Skeletal muscle satellite cell (primary cell): ENCODE results near the gene HMCN1. TPM values are rescaled to one million over a fixed set of nuclear protein-coding genes. Genes with fewer than 3 reads are reported as not detected.

Experiments used
- H3K27me3 ChIP-seq: 2 replicates; pipeline ENCODE4 v1.7.0; 2013; ENCODE audit warnings: low read length; ENCODE audit not compliant: control insufficient read depth, insufficient read depth
- H3K36me3 ChIP-seq: 2 replicates; pipeline ENCODE4 v1.7.0; 2013; ENCODE audit warnings: mild to moderate bottlenecking, control low read depth, low read length; ENCODE audit not compliant: insufficient read depth
- H3K4me1 ChIP-seq: 2 replicates; pipeline ENCODE4 v1.7.0; 2013; ENCODE audit warnings: low read length; ENCODE audit not compliant: control insufficient read depth, insufficient read depth
- H3K4me2 ChIP-seq: 2 replicates; pipeline ENCODE4 v1.7.0; 2013; ENCODE audit warnings: mild to moderate bottlenecking, low read length
- H3K4me3 ChIP-seq: 2 replicates; pipeline ENCODE4 v1.7.0; 2013; ENCODE audit warnings: low read length
- H3K9ac ChIP-seq: 2 replicates; pipeline ENCODE4 v1.7.0; 2013; ENCODE audit warnings: mild to moderate bottlenecking, low read depth, low read length, moderate library complexity
- H3K9me3 ChIP-seq: replicated peaks from 2 replicates; pipeline ENCODE4 v1.7.0; 2013; ENCODE audit warnings: mild to moderate bottlenecking, control low read depth, low read length
- total RNA-seq: library from RNA; depleted of rRNA; stranded (reverse); fragments of >200 nt; gene quantifications from 2 replicates; pipeline ENCODE4 v1.2.3, GENCODE V29; 2012; rRNA removed

HMCN1 gene
- 16.5 and 19.2 TPM in 2 replicates for total RNA-seq

DNA sequence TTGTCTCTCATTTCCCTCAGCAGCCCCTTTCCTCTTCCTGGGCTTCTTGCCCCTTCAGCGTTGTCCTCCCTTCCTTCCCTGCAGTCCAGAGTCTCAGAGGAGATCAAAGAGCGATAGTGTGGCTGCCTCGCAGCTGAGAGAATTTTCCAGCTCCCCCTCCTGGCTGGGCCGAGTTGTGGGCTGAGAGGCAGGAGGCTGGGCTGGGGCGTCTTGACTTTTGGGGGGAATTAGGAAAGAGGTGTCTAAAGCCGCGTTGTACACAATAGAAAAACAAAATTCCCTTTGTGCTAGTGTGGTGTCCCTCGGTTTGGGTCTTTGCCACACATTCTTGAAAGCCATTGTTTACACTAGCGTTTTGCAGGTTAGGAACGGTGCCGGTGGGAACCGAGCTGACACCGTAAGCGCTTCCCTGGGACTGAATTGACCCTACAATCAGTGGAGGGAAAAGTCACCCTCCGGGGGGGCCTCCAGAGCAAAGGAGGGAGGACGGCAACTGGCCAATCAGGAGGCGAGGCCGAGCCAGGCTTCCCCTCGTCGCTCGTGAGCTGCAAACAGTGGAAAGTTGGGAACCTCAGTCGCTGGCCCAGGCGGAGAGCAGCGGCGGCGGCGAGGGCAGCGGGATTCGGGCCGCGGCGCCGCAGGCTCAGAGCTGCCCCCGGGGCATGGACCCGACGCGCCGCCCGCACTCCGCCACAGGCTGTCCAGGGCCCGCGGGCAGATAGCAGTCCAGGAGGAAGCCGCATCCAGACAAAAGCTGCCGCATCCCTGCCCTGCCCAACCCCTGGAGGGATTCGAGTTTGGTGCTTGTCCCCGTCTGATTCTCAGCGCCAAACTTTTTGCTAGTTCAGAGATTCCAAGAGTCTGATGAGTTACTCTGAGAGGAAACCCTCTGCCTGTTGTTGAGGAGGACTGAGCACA lies at the start of gene HMCN1:
HMCN1 (plus strand) TSS at position 574 of the 918 bp plus-strand sequence. CDS start 389 bp downstream, outside the sequence.
- Histone ChIP-seq H3K4me3 (peak within 1 kb of the TSS; percentile 77), H3K9ac (peak within 1 kb of the TSS; percentile 54), H3K4me2 (peak within 1 kb of the TSS; percentile 97), H3K4me1 (peaks cover 11% of the 10 kb centered on the region), H3K36me3 (no peaks in the 10 kb centered on the region), H3K9me3 (no peaks in the 10 kb centered on the region), H3K27me3 (no peaks in the 10 kb centered on the region)

DNA sequence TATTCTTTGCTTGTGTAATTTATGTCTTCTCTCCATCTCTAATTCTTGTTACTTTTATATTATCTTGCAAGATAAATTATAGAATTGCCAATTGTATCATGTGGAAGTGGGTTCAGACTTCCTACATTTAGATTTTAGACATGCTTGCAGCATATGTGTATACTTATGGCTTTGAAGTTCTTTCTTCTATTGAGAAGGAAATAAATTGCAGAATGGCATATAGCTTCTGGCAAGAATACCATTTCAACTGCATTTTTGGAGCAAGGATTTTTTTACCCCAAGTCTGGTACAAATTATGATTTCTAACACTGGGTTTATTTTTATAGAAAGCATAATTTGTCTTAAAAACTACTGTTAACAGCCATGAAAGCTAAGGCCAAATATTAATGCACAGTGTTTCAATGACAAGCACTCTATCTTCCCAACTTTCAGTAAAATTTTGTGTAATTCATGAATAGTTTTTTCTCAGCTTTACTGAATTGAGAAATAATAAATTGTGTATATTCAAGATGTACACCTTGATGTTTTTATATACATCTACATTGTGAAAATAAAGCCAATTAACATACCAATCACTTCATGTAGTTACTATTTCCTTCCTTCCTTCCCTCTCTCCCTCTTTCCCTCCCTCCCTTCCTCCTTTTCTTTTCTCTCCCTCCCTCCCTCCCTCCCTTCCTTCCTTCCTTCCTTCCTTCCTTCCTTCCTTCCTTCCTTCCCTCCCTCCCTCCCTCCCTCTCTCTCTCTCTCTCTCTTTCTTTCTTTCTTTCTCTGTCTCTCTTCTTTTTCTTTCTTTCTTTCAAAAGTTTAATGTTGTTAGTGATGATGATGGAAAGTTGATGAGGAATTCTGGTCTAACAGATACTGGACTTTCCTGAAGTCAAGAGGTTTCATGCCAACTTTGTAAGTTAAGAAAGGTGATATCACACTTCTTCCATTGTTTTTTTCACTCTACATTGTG lies 47.1 kb upstream of the HMCN1 start:
- H3K9me3 ChIP-seq = no peaks in the 10 kb centered on the region
- H3K9ac ChIP-seq = no peak overlapping the region
- H3K4me3 ChIP-seq = no peak overlapping the region
- H3K36me3 ChIP-seq = no peaks in the 10 kb centered on the region
- H3K4me2 ChIP-seq = no peak overlapping the region
- no peaks in the 10 kb centered on the region for H3K4me1 ChIP-seq
- no peaks in the 10 kb centered on the region for H3K27me3 ChIP-seq

DNA sequence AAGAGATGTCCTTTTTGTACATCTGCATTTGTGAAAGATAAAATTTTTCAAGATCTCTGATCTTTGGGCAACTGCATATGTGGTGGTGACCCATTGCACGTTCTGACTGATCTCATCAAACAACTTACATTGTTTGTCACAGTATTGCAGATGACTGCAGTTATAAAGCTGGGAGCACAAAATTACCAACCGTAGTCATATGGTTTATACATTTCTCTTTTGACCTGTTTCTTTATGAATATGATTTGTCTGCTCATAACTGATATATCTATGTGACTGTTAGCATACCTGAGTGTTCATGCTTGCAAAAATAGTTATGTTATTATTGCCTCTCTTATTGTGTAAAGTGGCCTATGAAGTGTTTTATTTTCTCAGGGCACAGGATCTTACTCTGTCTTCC lies 43.7 kb upstream of the HMCN1 start:
- Histone ChIP-seq H3K4me2 (no peak overlapping the region), H3K9ac (no peak overlapping the region), H3K36me3 (no peaks in the 10 kb centered on the region), H3K27me3 (no peaks in the 10 kb centered on the region), H3K9me3 (no peaks in the 10 kb centered on the region), H3K4me3 (no peak overlapping the region), H3K4me1 (no peaks in the 10 kb centered on the region)

DNA sequence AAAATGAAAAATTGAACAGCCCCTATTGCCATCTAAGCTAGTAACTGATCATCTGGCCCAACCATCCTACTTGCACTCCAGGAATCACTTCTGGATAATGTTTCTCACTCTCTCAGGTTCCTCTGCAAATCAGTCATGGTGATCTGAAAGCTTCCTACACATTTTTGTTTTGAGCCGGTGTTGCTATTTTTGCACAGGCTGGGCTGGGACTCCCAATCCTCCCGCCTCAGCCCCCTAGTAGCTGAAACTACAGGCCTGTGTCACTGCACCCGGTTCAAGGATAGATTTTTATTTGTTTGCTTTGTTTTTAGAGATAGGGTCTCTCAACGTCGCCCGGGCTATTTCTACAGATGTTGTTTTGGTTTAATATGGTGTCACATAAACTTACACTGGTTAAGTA lies 40.5 kb upstream of the HMCN1 start:
- H3K9ac ChIP-seq = no peak overlapping the region
- no peaks in the 10 kb centered on the region for H3K4me1 ChIP-seq
- H3K4me3 ChIP-seq = no peak overlapping the region
- no peaks in the 10 kb centered on the region for H3K9me3 ChIP-seq
- no peak overlapping the region for H3K4me2 ChIP-seq
- H3K27me3 ChIP-seq = no peaks in the 10 kb centered on the region
- H3K36me3 ChIP-seq = no peaks in the 10 kb centered on the region

DNA sequence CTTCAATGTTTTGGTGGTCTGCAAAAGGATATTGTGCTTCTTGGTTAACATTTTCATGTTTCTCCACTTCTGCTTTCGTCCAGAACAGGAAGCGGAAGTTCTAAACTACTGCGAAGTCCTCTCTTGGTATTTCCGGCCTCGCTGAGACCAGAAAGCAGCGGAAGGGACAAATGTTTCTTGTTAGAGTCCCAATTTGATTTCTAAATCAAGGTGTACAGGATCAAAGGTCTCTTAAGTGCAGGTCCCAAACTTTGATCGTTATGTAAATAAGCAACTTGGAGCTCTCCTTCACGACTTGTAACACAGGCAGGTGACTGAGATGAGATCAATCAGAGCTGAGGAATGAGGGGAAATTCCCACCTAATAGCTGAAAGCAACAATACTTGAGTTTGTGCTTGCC lies 40.1 kb upstream of the HMCN1 start:
- no peaks in the 10 kb centered on the region for H3K4me1 ChIP-seq
- H3K36me3 ChIP-seq = no peaks in the 10 kb centered on the region
- no peaks in the 10 kb centered on the region for H3K9me3 ChIP-seq
- no peaks in the 10 kb centered on the region for H3K27me3 ChIP-seq
- no peak overlapping the region for H3K9ac ChIP-seq
- no peak overlapping the region for H3K4me3 ChIP-seq
- no peak overlapping the region for H3K4me2 ChIP-seq

DNA sequence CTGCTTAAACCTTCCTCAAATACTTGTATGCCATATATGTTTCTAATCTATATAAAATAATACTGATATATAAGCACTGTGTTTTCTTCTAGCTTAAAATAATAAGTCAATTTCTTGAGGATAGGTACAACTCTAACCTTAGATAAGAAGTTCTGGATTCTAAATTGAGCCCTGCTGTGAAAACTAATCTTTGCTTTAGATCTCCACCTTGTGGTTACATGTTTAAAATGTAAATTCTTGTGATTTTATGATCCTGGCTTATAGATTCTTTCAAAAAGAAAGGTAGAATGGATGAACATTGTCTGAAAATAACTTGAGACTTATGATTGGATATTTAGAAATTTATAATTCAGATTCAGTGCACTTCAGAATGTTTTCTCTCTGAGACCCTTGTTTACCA lies 38.9 kb upstream of the HMCN1 start:
- Histone ChIP-seq H3K27me3 (no peaks in the 10 kb centered on the region), H3K9ac (no peak overlapping the region), H3K36me3 (no peaks in the 10 kb centered on the region), H3K4me3 (no peak overlapping the region), H3K9me3 (no peaks in the 10 kb centered on the region), H3K4me2 (no peak overlapping the region), H3K4me1 (no peaks in the 10 kb centered on the region)

DNA sequence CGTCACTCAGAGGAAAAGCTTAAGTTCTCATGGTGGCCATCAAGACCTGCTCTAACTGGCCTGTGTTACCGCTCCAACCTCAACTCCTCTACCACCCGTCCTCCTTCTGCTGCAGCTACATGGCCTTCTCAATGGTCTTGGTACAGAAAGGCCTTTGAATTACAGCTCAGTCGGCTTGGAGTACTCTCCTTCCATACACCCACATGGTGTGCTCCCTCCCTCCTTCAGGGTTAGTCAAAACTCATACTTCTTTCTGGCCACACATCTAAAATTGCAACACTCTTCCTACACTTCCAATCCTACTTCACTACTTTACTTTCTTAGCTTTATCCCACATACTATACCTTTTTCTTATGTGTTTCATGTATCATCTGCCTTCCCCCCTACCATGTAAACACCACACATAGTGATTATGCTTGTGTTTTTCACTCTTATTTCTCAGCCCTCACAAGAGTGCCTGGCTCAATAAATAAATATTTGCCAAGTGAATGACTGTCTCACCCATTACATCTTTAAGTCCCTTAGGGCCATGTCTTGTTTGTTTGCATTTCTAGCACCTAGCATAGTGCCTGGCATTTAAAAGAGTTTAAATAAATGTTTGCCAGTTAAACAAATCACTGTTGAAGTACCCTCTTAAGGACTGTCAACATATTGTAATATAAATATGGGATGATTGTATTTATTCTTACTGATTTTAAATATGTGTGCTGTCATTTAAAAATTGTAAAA lies 37.6 kb upstream of the HMCN1 start:
- H3K9me3 ChIP-seq = no peaks in the 10 kb centered on the region
- no peak overlapping the region for H3K4me2 ChIP-seq
- no peaks in the 10 kb centered on the region for H3K4me1 ChIP-seq
- no peaks in the 10 kb centered on the region for H3K27me3 ChIP-seq
- H3K36me3 ChIP-seq = no peaks in the 10 kb centered on the region
- no peak overlapping the region for H3K4me3 ChIP-seq
- H3K9ac ChIP-seq = no peak overlapping the region

DNA sequence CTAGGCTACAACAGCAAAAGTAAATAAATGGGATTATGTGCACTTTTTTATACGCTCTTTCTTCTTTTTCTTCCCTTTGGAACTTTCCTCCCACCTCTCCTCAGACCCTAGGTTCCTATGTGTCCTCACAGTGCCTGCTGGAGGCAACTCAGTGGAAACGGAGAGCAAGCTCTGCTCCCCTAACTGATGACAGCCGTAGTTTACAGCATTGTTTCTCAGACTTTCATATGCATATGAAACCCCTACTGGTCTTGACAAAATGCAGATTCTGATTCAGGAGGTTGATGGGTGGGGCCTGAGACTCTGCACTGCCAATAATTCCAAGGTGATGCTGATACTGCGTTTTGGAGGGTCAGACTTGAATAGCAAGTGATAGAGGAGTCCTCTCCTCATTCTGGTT lies 34.3 kb upstream of the HMCN1 start:
- no peak overlapping the region for H3K9ac ChIP-seq
- H3K27me3 ChIP-seq = no peaks in the 10 kb centered on the region
- H3K4me1 ChIP-seq = no peaks in the 10 kb centered on the region
- H3K9me3 ChIP-seq = no peaks in the 10 kb centered on the region
- no peak overlapping the region for H3K4me2 ChIP-seq
- H3K4me3 ChIP-seq = no peak overlapping the region
- H3K36me3 ChIP-seq = no peaks in the 10 kb centered on the region

DNA sequence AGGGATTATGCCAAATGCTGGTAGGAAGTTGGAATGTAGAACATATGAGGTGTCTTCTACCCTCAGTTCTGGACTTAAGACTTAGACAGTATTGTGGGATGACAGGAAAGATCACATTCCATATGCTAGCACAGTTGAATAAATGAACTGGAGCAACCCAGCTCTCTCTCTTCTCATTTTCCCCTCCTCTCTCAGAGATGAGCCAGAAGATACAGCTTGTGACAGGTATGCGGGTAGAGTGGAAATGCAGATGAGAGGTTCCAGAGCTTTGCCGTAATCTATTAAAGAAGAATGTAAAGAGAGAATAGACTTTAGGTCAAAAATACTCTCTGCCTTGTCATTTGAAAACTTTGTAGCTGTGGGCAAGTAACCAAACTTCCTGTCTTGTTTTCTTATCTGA lies 32.5 kb upstream of the HMCN1 start:
- H3K36me3 ChIP-seq = no peaks in the 10 kb centered on the region
- no peak overlapping the region for H3K4me3 ChIP-seq
- no peaks in the 10 kb centered on the region for H3K9me3 ChIP-seq
- no peak overlapping the region for H3K9ac ChIP-seq
- H3K27me3 ChIP-seq = no peaks in the 10 kb centered on the region
- H3K4me1 ChIP-seq = no peaks in the 10 kb centered on the region
- no peak overlapping the region for H3K4me2 ChIP-seq

DNA sequence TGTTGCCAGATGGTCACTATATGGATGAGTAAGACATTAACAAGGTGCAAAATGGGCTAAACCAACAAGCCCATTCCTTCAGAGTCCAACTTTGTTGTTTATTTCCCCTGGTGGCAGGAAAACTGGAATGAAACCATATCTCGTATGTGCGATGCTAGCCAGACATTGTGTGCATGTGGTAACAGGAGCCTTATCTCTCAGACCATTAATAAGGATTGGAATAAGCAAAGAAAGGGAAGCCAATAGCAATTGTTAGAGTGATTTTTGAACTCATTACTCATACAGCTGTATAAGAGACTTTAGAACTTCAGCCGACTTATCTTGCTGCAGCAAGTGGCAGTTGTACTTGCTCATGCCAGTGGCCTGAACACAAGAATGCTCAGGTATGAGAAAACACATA lies 30.0 kb upstream of the HMCN1 start:
- Histone ChIP-seq H3K9me3 (no peaks in the 10 kb centered on the region), H3K4me3 (no peak overlapping the region), H3K9ac (no peak overlapping the region)

DNA sequence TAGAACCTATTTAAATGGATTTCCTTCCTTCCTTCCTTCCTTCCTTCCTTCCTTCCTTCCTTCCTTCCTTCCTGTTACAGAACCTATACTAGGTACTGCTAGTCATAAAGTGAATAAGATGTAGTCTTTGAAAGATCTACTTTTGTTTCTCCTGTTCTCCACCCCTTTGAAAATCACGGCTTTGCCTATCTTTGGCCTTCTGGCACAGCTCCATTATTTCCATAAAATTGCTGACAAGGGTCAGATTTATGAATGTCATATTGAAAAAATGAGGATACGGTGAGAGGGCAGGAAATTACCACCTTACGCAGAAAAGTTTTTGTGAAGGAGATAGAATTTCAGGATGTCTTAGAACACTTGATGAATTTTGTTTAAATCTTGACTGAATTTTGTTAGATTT lies 18.1 kb upstream of the HMCN1 start:
- H3K4me1 ChIP-seq = peaks cover 15% of the 10 kb centered on the region
- H3K4me2 ChIP-seq = no peak overlapping the region
- no peak overlapping the region for H3K9ac ChIP-seq
- H3K27me3 ChIP-seq = no peaks in the 10 kb centered on the region
- H3K36me3 ChIP-seq = no peaks in the 10 kb centered on the region
- no peaks in the 10 kb centered on the region for H3K9me3 ChIP-seq
- H3K4me3 ChIP-seq = no peak overlapping the region

More for the DNA sequence above, 30.0 kb upstream of the HMCN1 start:
- H3K27me3 ChIP-seq = no peaks in the 10 kb centered on the region
- no peak overlapping the region for H3K4me2 ChIP-seq
- no peaks in the 10 kb centered on the region for H3K4me1 ChIP-seq
- H3K36me3 ChIP-seq = no peaks in the 10 kb centered on the region
